Stimulated activated naive CD4-positive, alpha-beta T cell (primary cell): Measurements from ENCODE around the gene ASTN2.

ENCODE experiments used
- DNase-seq, 6 experiments: peaks; one replicate each; lab custom pipeline; 2025; lab: John Stamatoyannopoulos, UW

The ASTN2 gene

GRCh38 chr9:116484492-116485061 is 930.3 kb downstream of the ASTN2 start:
- no peak for DNase-seq

- DNase-seq, result no peak
Observed at GRCh38 chr9:116483622-116484491, 931.0 kb downstream of the ASTN2 start.

- DNase-seq, result no peak
Observed at GRCh38 chr9:116482740-116483139, 932.1 kb downstream of the ASTN2 start.

- DNase-seq, result no peak
Observed at GRCh38 chr9:116480700-116481099, 934.2 kb downstream of the ASTN2 start.

GRCh38 chr9:116479967-116480366 is 934.9 kb downstream of the ASTN2 start:
- no peak for DNase-seq

- no peak for DNase-seq
Observed at GRCh38 chr9:116479056-116479544, 935.8 kb downstream of the ASTN2 start.

- DNase-seq, result no peak
Observed at GRCh38 chr9:116477584-116478141, 937.2 kb downstream of the ASTN2 start.

- DNase-seq, result no peak
Observed at GRCh38 chr9:116476935-116477381, 937.9 kb downstream of the ASTN2 start.

GRCh38 chr9:116476002-116476401 is 938.9 kb downstream of the ASTN2 start:
- DNase-seq, result no peak

- DNase-seq, result no peak
Observed at GRCh38 chr9:116475201-116475600, 939.7 kb downstream of the ASTN2 start.

- DNase-seq, result no peak
Observed at GRCh38 chr9:116471944-116472506, 942.8 kb downstream of the ASTN2 start.

GRCh38 chr9:116471093-116471906 is 943.6 kb downstream of the ASTN2 start:
- DNase-seq, result no peak

- DNase-seq, result no peak
Observed at GRCh38 chr9:116468793-116469527, 945.9 kb downstream of the ASTN2 start.

- no peak for DNase-seq
Observed at GRCh38 chr9:116468369-116468768, 946.5 kb downstream of the ASTN2 start.

GRCh38 chr9:116467740-116468351 is 947.0 kb downstream of the ASTN2 start:
- no peak for DNase-seq

- DNase-seq, result no peak
Observed at GRCh38 chr9:116466271-116467235, 948.3 kb downstream of the ASTN2 start.

GRCh38 chr9:116465576-116466270 is 949.1 kb downstream of the ASTN2 start:
- no peak for DNase-seq

GRCh38 chr9:116464987-116465571 is 949.8 kb downstream of the ASTN2 start:
- no peak for DNase-seq
